RPMI7951 (cell line): ENCODE measurements around the gene CDC5L. TPM values are rescaled to one million over a fixed set of nuclear protein-coding genes. Genes with fewer than 3 reads are reported as not detected.

Source experiments
- DNase-seq: peaks from one replicate; pipeline ENCODE4 v3.0.0-alpha.2; 2012; ENCODE audit warnings: low read depth
- total RNA-seq: library from RNA; depleted of rRNA; stranded (reverse); fragments of >200 nt; shearing (Covaris generic); gene quantifications from 2 replicates; pipeline ENCODE4 v1.2.3, GENCODE V29; 2014; rRNA removed

The CDC5L gene
- total RNA-seq, 1 experiment from 2014 or later: 33.6 TPM

- DNase-seq: no peak
Observed at GRCh38 chr6:44498436-44498835, 110.9 kb downstream of the CDC5L start.

DNA sequence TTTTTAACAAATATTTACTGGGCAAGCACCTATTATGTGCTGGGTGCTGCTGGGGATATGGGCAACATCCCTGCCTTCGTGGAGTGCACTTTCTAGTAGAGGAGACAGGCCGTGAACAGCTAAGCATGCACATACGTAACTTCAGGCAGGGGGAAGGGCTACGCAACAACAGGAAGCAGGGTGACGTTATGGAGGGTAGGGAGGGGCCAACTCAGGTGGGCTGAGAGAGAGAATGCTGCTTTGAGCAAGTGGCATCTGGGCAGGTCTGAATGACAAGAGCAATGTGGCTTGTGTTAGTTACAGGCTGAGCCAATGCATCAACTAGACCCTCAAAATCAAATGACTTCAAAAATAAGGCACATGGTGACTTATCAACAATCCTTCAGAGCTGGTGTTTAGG is 112.1 kb downstream of the CDC5L start:
- no peak for DNase-seq

Other genes starting within 250 kb of the CDC5L start
- gene CAPN11, start 228.9 kb upstream of the CDC5L start, total RNA-seq: not detected in 2 replicates
- not detected in 2 replicates for gene MYMX, start 170.8 kb upstream of the CDC5L start, total RNA-seq
- gene SLC29A1, start 164.1 kb upstream of the CDC5L start, total RNA-seq: 22.1 and 22.2 TPM in 2 replicates
- 984 and 1,201 TPM in 2 replicates for gene HSP90AB1, start 140.6 kb upstream of the CDC5L start, total RNA-seq
- 86.2 and 101 TPM in 2 replicates for gene SLC35B2, start 130.2 kb upstream of the CDC5L start, total RNA-seq
- gene NFKBIE, start 122.2 kb upstream of the CDC5L start, total RNA-seq: 14.7 and 23.0 TPM in 2 replicates
- 0.12 TPM in 1 of 2 replicates, not detected in the other for gene TMEM151B, start 117.3 kb upstream of the CDC5L start, total RNA-seq
- gene AARS2, start 74.4 kb upstream of the CDC5L start, total RNA-seq: 7.1 and 11.5 TPM in 2 replicates
- gene SPATS1, start 45.1 kb upstream of the CDC5L start, total RNA-seq: not detected in 2 replicates